OCI-LY3 (cell line): ENCODE results near the gene CYBC1.

Experiments used
- EZH2phosphoT487 ChIP-seq: fragments of 200-600 bp; shearing (Covaris generic); IDR thresholded peaks from 2 replicates; pipeline ENCODE4 v1.6.1; 2018; ENCODE audit warnings: antibody characterized with exemption, mixed run types, low read depth
- TF ChIP-seq, protein P1 (sequence below): fragments of 200-600, 300-600 bp; sonication (generic); IDR thresholded peaks from 2 replicates; pipeline ENCODE4 v1.5.1; 2014; ENCODE audit warnings: antibody characterized with exemption, low read length, low read depth

DNA sequence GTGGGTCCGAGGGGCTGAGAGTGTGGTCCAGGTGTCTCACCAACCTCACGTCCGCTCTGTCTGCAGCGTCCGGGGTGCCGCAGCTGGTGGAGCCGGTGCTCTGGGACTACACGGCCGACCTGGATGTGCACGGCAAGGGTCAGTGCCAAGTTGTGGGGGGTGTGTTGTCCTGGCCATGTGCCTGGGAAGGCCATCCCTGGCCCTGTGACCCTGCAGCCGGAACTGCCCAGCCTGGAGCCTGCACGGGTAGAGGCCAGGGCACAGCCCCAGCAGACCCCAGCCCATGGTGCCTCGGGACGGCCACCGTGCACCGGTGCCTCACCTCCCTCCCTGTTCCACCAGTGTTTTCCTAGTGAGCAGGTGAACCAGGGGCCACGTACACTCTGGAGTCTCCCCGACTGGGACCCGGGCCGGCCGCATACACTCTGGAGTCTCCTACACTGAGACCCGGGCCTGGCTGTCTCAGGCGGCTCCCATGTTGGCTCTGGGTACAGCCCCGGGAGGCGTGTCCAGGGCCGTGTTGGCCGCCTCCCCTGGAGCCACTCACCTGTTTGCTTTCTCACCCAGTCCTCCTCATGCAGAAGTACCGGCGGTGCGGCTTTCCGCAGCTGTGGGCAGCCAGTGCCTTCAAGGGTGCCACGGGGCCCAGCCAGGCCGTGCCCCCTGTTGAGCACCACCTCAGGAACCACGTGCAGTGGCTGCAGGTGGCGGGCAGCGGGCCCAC, 13.8 kb downstream of the CYBC1 start:
- TF ChIP-seq, protein P1, sequence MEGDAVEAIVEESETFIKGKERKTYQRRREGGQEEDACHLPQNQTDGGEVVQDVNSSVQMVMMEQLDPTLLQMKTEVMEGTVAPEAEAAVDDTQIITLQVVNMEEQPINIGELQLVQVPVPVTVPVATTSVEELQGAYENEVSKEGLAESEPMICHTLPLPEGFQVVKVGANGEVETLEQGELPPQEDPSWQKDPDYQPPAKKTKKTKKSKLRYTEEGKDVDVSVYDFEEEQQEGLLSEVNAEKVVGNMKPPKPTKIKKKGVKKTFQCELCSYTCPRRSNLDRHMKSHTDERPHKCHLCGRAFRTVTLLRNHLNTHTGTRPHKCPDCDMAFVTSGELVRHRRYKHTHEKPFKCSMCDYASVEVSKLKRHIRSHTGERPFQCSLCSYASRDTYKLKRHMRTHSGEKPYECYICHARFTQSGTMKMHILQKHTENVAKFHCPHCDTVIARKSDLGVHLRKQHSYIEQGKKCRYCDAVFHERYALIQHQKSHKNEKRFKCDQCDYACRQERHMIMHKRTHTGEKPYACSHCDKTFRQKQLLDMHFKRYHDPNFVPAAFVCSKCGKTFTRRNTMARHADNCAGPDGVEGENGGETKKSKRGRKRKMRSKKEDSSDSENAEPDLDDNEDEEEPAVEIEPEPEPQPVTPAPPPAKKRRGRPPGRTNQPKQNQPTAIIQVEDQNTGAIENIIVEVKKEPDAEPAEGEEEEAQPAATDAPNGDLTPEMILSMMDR: no peak
- TF ChIP-seq EZH2phosphoT487: no peak
